Measurements from ENCODE around the gene QRFP. TPM values are rescaled to one million over a fixed set of nuclear protein-coding genes. Genes with fewer than 3 reads are reported as not detected.

QRFP gene
- polyA plus RNA-seq, 1 of the 3 experiments (the other 2 are of a cell fraction) = not detected

- TF ChIP-seq ELF1 (IDR thresholded peaks at IDR 0.05) (no peak), FOSL2 (IDR thresholded peaks at IDR 0.05; ENCODE audit: borderline replicate concordance, low read depth) (no peak), FOXJ3 (CRISPR knock-in tag; IDR thresholded peaks at IDR 0.05) (no peak), CHD2 (IDR thresholded peaks at IDR 0.05; ENCODE audit: low read length, partially characterized antibody) (no peak), SMC3 (IDR thresholded peaks at IDR 0.05; ENCODE audit: low read depth, low read length) (no peak), USF2 (IDR thresholded peaks at IDR 0.05; ENCODE audit: borderline replicate concordance, low read depth, low read length) (no peak), USF1 (IDR thresholded peaks at IDR 0.05; ENCODE audit: borderline replicate concordance, low read depth) (no peak), TAF1 (IDR thresholded peaks at IDR 0.05; ENCODE audit: borderline replicate concordance, low read depth, low read length) (no peak), MEF2A (IDR thresholded peaks at IDR 0.05; ENCODE audit: borderline replicate concordance, low read depth) (no peak), YY1 (IDR thresholded peaks at IDR 0.05; ENCODE audit: low read depth) (no peak), GABPA (IDR thresholded peaks at IDR 0.05; ENCODE audit: low read depth) (no peak), MAX (IDR thresholded peaks at IDR 0.05; ENCODE audit: low read depth) (no peak), JUND (IDR thresholded peaks at IDR 0.05) (no peak), TCF12 (IDR thresholded peaks at IDR 0.05) (no peak)
- 94% methylated on average over 9 of the region's 9 CpGs for WGBS (ENCODE audit: low lambda C conversion rate)
- Histone ChIP-seq H2AFZ (ENCODE audit: low read depth) (no peak overlapping the region), H3K4me2 (no peak overlapping the region), H4K20me1 (ENCODE audit: insufficient read depth) (peaks cover 76% of the 10 kb centered on the region), H3F3A (replicated peaks; ENCODE audit: insufficient read depth) (peaks cover 6% of the 10 kb centered on the region), H3K79me2 (ENCODE audit: insufficient read depth) (peaks cover 77% of the 10 kb centered on the region), H3K9me3 (no peaks in the 10 kb centered on the region), H3K36me3 (replicated peaks in 1 of 2; ENCODE audit: control insufficient read depth in 1 of 2, insufficient read depth in 2 of 2, low read length in 1 of 2) (peaks cover 60 to 73% of the 10 kb centered on the region in 2 experiments), H3K9ac (no peak overlapping the region), H3K27me3 (ENCODE audit: insufficient read depth) (no peaks in the 10 kb centered on the region), H3K4me3 (ENCODE audit: low read depth in 2 of 2, low read length in 1 of 2) (no peak overlapping the region), H3K27ac (ENCODE audit: low read depth in 2 of 2, low read length in 1 of 2) (no peak overlapping the region), H3K4me1 (ENCODE audit: control insufficient read depth in 1 of 2, insufficient read depth in 2 of 2, low read depth in 1 of 2, low read length in 1 of 2) (peaks cover 0 to 10% of the 10 kb centered on the region in 2 experiments; a peak in 2 of 4 replicates), H3K9me2 (no peaks in the 10 kb centered on the region)
- CTCF ChIA-PET = interaction anchor here (1.1 to 1.4 kb wide), 3 partner anchors 64 to 185 kb away, joined by 3 to 7 read pairs (median 3); no protein-coding TSS in a partner anchor
- no peak for DNase-seq
- POLR2A ChIA-PET = no interaction called here
Measured at GRCh38 chr9:130872508-130872907, 24.1 kb downstream of the QRFP start.

- Histone ChIP-seq H3K79me2 (ENCODE audit: insufficient read depth) (peaks cover 78% of the 10 kb centered on the region), H3K9me3 (no peaks in the 10 kb centered on the region), H3K27ac (ENCODE audit: low read depth in 2 of 2, low read length in 1 of 2) (no peak overlapping the region), H3K4me1 (ENCODE audit: control insufficient read depth in 1 of 2, insufficient read depth in 2 of 2, low read depth in 1 of 2, low read length in 1 of 2) (peaks cover 0 to 10% of the 10 kb centered on the region in 2 experiments; a peak in 2 of 4 replicates), H3F3A (replicated peaks; ENCODE audit: insufficient read depth) (peaks cover 6% of the 10 kb centered on the region), H3K4me3 (ENCODE audit: low read depth in 2 of 2, low read length in 1 of 2) (no peak overlapping the region), H2AFZ (ENCODE audit: low read depth) (no peak overlapping the region), H3K36me3 (replicated peaks in 1 of 2; ENCODE audit: control insufficient read depth in 1 of 2, insufficient read depth in 2 of 2, low read length in 1 of 2) (peaks cover 60 to 72% of the 10 kb centered on the region in 2 experiments), H3K9me2 (no peaks in the 10 kb centered on the region), H3K9ac (no peak overlapping the region), H3K27me3 (ENCODE audit: insufficient read depth) (no peaks in the 10 kb centered on the region), H4K20me1 (ENCODE audit: insufficient read depth) (peaks cover 76% of the 10 kb centered on the region), H3K4me2 (no peak overlapping the region)
- ChIA-PET CTCF (interaction anchor here (1.1 to 7.5 kb wide), 4 partner anchors 55 to 176 kb away, joined by 3 to 116 read pairs (median 6); no protein-coding TSS in a partner anchor), POLR2A (no interaction called here)
- no peak for TF ChIP-seq GABPA (IDR thresholded peaks at IDR 0.05; ENCODE audit: low read depth)
- no peak for TF ChIP-seq FOSL2 (IDR thresholded peaks at IDR 0.05; ENCODE audit: borderline replicate concordance, low read depth)
- no peak for TF ChIP-seq ELF1 (IDR thresholded peaks at IDR 0.05)
- TF ChIP-seq RAD21 (IDR thresholded peaks at IDR 0.05; ENCODE audit: low read length) = no peak
- TF ChIP-seq YY1 (IDR thresholded peaks at IDR 0.05; ENCODE audit: low read depth) = no peak
- WGBS (ENCODE audit: low lambda C conversion rate) = 91% methylated on average over 14 of the region's 15 CpGs
- no peak for DNase-seq
Measured at GRCh38 chr9:130872093-130872492, 24.5 kb downstream of the QRFP start.

All from SK-N-SH (cell line).